Muscle of arm (tissue), 12 donors: Measurements from ENCODE around the gene ZNF75A. TPM values are rescaled to one million over a fixed set of nuclear protein-coding genes. Genes with fewer than 3 reads are reported as not detected.

Experiments
- DNase-seq: peaks from one replicate; pipeline ENCODE4 v3.0.0-alpha.2; 2013
- polyA plus RNA-seq, 12 donors: library from polyadenylated mRNA; unstranded; fragments of 120-200 nt; gene quantifications; one replicate each; pipeline ENCODE4 v1.2.1, GENCODE V29; 2013; ENCODE audit not compliant: insufficient read length in 12 of 12

ZNF75A gene
- polyA plus RNA-seq, 12 donors: 19.6 to 54.6 (median 32.0) TPM; not detected in 1

DNA sequence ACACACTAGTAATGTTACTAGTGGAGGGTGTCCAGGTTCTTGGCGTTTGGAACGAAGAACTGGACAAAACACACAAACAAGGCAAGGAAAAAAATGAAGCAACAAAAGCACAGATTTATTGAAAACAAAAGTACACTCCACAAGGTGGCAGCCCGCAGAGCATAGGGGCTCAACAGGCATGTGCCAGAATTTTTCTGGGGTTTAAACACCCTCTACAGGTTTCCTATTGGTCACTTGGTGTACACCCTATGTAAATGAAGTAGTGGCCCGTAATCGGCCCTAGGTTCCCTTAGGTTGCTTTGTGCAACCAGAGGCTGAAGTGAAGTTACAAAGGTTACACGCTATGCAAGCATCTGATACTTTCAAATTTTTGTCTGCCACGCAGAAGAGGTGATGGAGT, 58.5 kb downstream of the ZNF75A start:
- no peak for DNase-seq

DNA sequence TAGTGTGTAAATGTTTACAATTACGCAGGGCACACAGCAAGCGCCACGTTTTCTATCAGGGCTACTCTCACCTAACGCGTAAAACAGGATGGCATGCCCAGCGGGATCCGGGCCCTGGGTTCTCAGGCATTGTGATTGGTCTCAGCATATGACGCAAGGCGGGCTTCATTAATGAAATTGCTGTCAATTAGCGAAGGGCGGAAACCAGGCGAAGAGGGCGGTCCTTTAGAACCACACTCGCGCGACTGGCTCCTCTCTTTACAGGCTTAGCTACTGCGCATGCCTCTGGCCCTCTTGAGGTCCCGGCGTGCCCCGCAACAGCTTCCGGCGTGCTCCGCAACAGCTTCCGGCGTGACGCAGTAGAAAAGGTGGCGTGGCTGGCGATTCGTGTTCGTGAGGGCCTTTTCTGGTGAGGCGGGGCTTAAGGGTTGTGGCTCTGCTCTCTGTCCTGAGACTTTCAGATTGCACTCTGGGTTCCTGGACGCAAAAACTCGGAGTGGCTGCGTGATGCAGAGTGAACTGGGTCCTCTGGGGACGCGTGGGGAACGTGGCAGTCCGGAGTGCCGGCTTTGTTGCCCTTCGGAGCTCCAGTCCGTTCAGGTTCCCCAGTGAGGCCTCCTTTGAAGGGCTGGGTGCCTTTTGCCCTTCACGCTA, 59.6 kb downstream of the ZNF75A start:
- peak; percentile 83 for DNase-seq

Other genes starting within 250 kb of the ZNF75A start
- 100 to 1,000 TPM in 7 of 12 donors, 10 to 100 TPM in 4, not detected in 1; 34.5 to 228 (median 112) TPM for gene IL32, start 239.9 kb upstream of the ZNF75A start, polyA plus RNA-seq
- gene ZSCAN10, start 206.2 kb upstream of the ZNF75A start, polyA plus RNA-seq: under 1 TPM in 8 of 12 donors, not detected in 4; 0.22 to 0.67 (median 0.31) TPM
- gene ZNF205, start 192.9 kb upstream of the ZNF75A start, polyA plus RNA-seq: 10 to 100 TPM in 11 of 12 donors, not detected in 1; 10.3 to 20.5 (median 12.4) TPM
- gene ZNF213, start 170.5 kb upstream of the ZNF75A start, polyA plus RNA-seq: 10 to 100 TPM in 4 of 12 donors, 1 to 10 TPM in 7, not detected in 1; 7.3 to 13.0 (median 9.5) TPM
- not detected for gene OR1F1, start 117.3 kb upstream of the ZNF75A start, polyA plus RNA-seq
- gene ZNF200, start 70.3 kb upstream of the ZNF75A start, polyA plus RNA-seq: 10 to 100 TPM in 1 of 12 donors, 1 to 10 TPM in 10, not detected in 1; 6.3 to 14.0 (median 7.6) TPM
- 1 to 10 TPM in 1 of 12 donors, under 1 TPM in 9, not detected in 2; 0.16 to 1.3 (median 0.25) TPM for gene MEFV, start 48.9 kb upstream of the ZNF75A start, polyA plus RNA-seq
- gene ZNF263, start 22.0 kb upstream of the ZNF75A start, polyA plus RNA-seq: 10 to 100 TPM in 11 of 12 donors, not detected in 1; 25.7 to 61.4 (median 28.3) TPM
- 10 to 100 TPM in 2 of 12 donors, 1 to 10 TPM in 9, not detected in 1; 7.8 to 19.9 (median 9.4) TPM for gene TIGD7, start 67 bp upstream of the ZNF75A start, polyA plus RNA-seq
- gene OR2C1, start 50.4 kb downstream of the ZNF75A start, polyA plus RNA-seq: under 1 TPM in 7 of 12 donors, not detected in 5; 0.20 to 0.70 (median 0.32) TPM
- gene ZSCAN32, start 95.5 kb downstream of the ZNF75A start, polyA plus RNA-seq: 10 to 100 TPM in 8 of 12 donors, 1 to 10 TPM in 3, not detected in 1; 7.3 to 18.6 (median 12.5) TPM
- gene ZNF174, start 95.7 kb downstream of the ZNF75A start, polyA plus RNA-seq: 10 to 100 TPM in 1 of 12 donors, 1 to 10 TPM in 10, not detected in 1; 7.3 to 10.6 (median 8.8) TPM
- 1 to 10 TPM in 10 of 12 donors, not detected in 2; 2.0 to 3.1 (median 2.4) TPM for gene ZNF597, start 138.0 kb downstream of the ZNF75A start, polyA plus RNA-seq
- 10 to 100 TPM in 11 of 12 donors, not detected in 1; 27.7 to 56.1 (median 33.1) TPM for gene NAA60, start 138.2 kb downstream of the ZNF75A start, polyA plus RNA-seq
- not detected for gene C16orf90, start 190.0 kb downstream of the ZNF75A start, polyA plus RNA-seq
- gene CLUAP1, start 195.5 kb downstream of the ZNF75A start, polyA plus RNA-seq: 10 to 100 TPM in 11 of 12 donors, not detected in 1; 15.6 to 29.4 (median 24.6) TPM